Liver (tissue), 9 donors: ENCODE results near the gene ZNF276. TPM values are rescaled to one million over a fixed set of nuclear protein-coding genes. Genes with fewer than 3 reads are reported as not detected.

Experiments used
- DNase-seq: peaks from one replicate; pipeline ENCODE4 v3.0.0-alpha.2; 2017; ENCODE audit warnings: low spot score
- H3K27ac ChIP-seq, 2 donors: one replicate each; pipeline ENCODE4 v1.7.0; 2013; ENCODE audit warnings: inconsistent platforms in 2 of 2, low read length in 2 of 2, control low read depth in 1 of 2, low read depth in 1 of 2, mild to moderate bottlenecking in 1 of 2
- H3K27me3 ChIP-seq, 4 donors: one replicate each; pipeline versions ENCODE4 v1.6.1 to v1.7.0; 2013; ENCODE audit warnings: low read length in 3 of 4, inconsistent platforms in 1 of 4, mild to moderate bottlenecking in 1 of 4, moderate library complexity in 1 of 4; ENCODE audit not compliant: control insufficient read depth in 4 of 4, insufficient read depth in 4 of 4
- H3K36me3 ChIP-seq, 4 donors: one replicate each; pipeline versions ENCODE4 v1.6.1 to v1.7.0; 2013; ENCODE audit warnings: low read length in 3 of 4, mild to moderate bottlenecking in 3 of 4, low read depth in 1 of 4, moderate library complexity in 1 of 4; ENCODE audit not compliant: control insufficient read depth in 4 of 4, insufficient read depth in 3 of 4
- H3K4me1 ChIP-seq, 4 donors: one replicate each; pipeline versions ENCODE4 v1.6.1 to v1.7.0; 2013; ENCODE audit warnings: low read length in 3 of 4, mild to moderate bottlenecking in 3 of 4, moderate library complexity in 1 of 4; ENCODE audit not compliant: control insufficient read depth in 4 of 4, insufficient read depth in 4 of 4
- H3K4me3 ChIP-seq, 3 donors: one replicate each; pipeline versions ENCODE4 v1.6.1 to v1.7.0; 2013; ENCODE audit warnings: low read length in 3 of 3, control low read depth in 1 of 3, low read depth in 1 of 3, mild to moderate bottlenecking in 1 of 3
- H3K9ac ChIP-seq, 2 donors: one replicate each; pipeline ENCODE4 v1.7.0; 2013; ENCODE audit warnings: low read length in 2 of 2, mild to moderate bottlenecking in 2 of 2, moderate library complexity in 2 of 2, control low read depth in 1 of 2, low read depth in 1 of 2
- H3K9me3 ChIP-seq, 4 donors: one replicate each; pipeline versions ENCODE4 v1.6.1 to v1.7.0; 2013; ENCODE audit warnings: low read length in 3 of 4; ENCODE audit not compliant: control insufficient read depth in 4 of 4
- ATF3 ChIP-seq: IDR thresholded peaks from 2 replicates; pipeline ENCODE4 v1.6.1; 2016; ENCODE audit warnings: antibody characterized with exemption
- CTCF ChIP-seq: fragments of 150-350 bp; IDR thresholded peaks from 2 replicates; pipeline ENCODE4 v1.5.1; 2017; ENCODE audit warnings: improper control_type of control experiment, low read depth, low read length; ENCODE audit not compliant: missing input control
- EGR1 ChIP-seq, 2 donors: IDR thresholded peaks; 2 replicates each; pipeline ENCODE4 v1.6.1; 2016 to 2018; ENCODE audit warnings: antibody characterized with exemption in 2 of 2, low read depth in 2 of 2
- FOXA1 ChIP-seq: IDR thresholded peaks from 2 replicates; pipeline ENCODE4 v1.6.1; 2016; ENCODE audit warnings: antibody characterized with exemption
- FOXA2 ChIP-seq: IDR thresholded peaks from 2 replicates; pipeline ENCODE4 v1.6.1; 2016; ENCODE audit warnings: antibody characterized with exemption
- GABPA ChIP-seq, 2 donors: IDR thresholded peaks in 1 of 2; conservative IDR thresholded peaks in 1 of 2; 2 replicates each; pipeline ENCODE4 v1.6.1; 2016; ENCODE audit warnings: antibody characterized with exemption in 2 of 2, mild to moderate bottlenecking in 1 of 2, moderate library complexity in 1 of 2
- HNF4A ChIP-seq, 2 donors: conservative IDR thresholded peaks; 2 replicates each; pipeline ENCODE4 v1.6.1; 2016; ENCODE audit warnings: antibody characterized with exemption in 2 of 2, mild to moderate bottlenecking in 2 of 2
- HNF4G ChIP-seq: IDR thresholded peaks from 2 replicates; pipeline ENCODE4 v1.6.1; 2016; ENCODE audit warnings: antibody characterized with exemption
- JUND ChIP-seq, 2 donors: IDR thresholded peaks; 2 replicates each; pipeline ENCODE4 v1.6.1; 2016; ENCODE audit warnings: antibody characterized with exemption in 2 of 2
- MAX ChIP-seq: IDR thresholded peaks from 2 replicates; pipeline ENCODE4 v1.6.1; 2016; ENCODE audit warnings: antibody characterized with exemption
- NR2F2 ChIP-seq: IDR thresholded peaks from 2 replicates; pipeline ENCODE4 v1.6.1; 2016; ENCODE audit warnings: antibody characterized with exemption
- RAD21 ChIP-seq, 2 donors: IDR thresholded peaks; 2 replicates each; pipeline ENCODE4 v1.6.1; 2016; ENCODE audit warnings: antibody characterized with exemption in 2 of 2, mild to moderate bottlenecking in 2 of 2
- REST ChIP-seq: IDR thresholded peaks from 2 replicates; pipeline ENCODE4 v1.6.1; 2016; ENCODE audit warnings: antibody characterized with exemption, mild to moderate bottlenecking
- RXRA ChIP-seq, 2 donors: IDR thresholded peaks; 2 replicates each; pipeline ENCODE4 v1.6.1; 2017 to 2018; ENCODE audit warnings: antibody characterized with exemption in 2 of 2, mild to moderate bottlenecking in 1 of 2
- SP1 ChIP-seq: IDR thresholded peaks from 2 replicates; pipeline ENCODE4 v1.6.1; 2018; ENCODE audit warnings: antibody characterized with exemption, mild to moderate bottlenecking
- TAF1 ChIP-seq: conservative IDR thresholded peaks from 2 replicates; pipeline ENCODE4 v1.6.1; 2016; ENCODE audit warnings: antibody characterized with exemption, mild to moderate bottlenecking
- YY1 ChIP-seq: IDR thresholded peaks from 2 replicates; pipeline ENCODE4 v1.6.1; 2016; ENCODE audit warnings: antibody characterized with exemption, mild to moderate bottlenecking
- ZBTB33 ChIP-seq: IDR thresholded peaks from 2 replicates; pipeline ENCODE4 v1.6.1; 2016; ENCODE audit warnings: antibody characterized with exemption
- WGBS: extraction: QIAGEN DNeasy Blood & Tissue Kit; methylation state at CpG from one replicate; pipeline ENCODE4 v1.1.7; 2013; 5-methylcytosine and 5-hydroxymethylcytosine counted together
- polyA plus RNA-seq, 2 donors: library from polyadenylated mRNA; stranded (reverse) in 1 of 2; unstranded in 1 of 2; fragments of 200-250 nt in 1 of 2; fragments of >200 nt in 1 of 2; fragmentation: Nextera tagmentation in 1 of 2; extraction: Ambion mirVana in 1 of 2; gene quantifications; one replicate each; pipeline versions ENCODE4 v1.2.1 to v1.2.3, GENCODE V29; 2013 to 2015
- total RNA-seq, 2 donors: library from RNA; depleted of rRNA; stranded (reverse); fragments of >200 nt; gene quantifications; one replicate each; pipeline ENCODE4 v1.2.3, GENCODE V29; 2014
- donor health status: healthy.
- donor health status: healthy.
- donor health status: healthy.
- donor health status: healthy.
- donor health status: healthy.

Gene ZNF276
- total and polyA plus RNA-seq, 4 donors, result 4.9 to 22.8 (median 8.7) TPM

- Histone ChIP-seq H3K27me3 (no peaks in the 10 kb centered on the region), H3K36me3 (peaks cover 17 to 53% (median 31%) of the 10 kb centered on the region in 4 donors), H3K4me3 (no peak overlapping the region), H3K9me3 (no peaks in the 10 kb centered on the region), H3K9ac (no peak overlapping the region), H3K4me1 (peaks cover 0 to 2% (median 0%) of the 10 kb centered on the region in 4 donors), H3K27ac (no peak overlapping the region)
- WGBS, result 92% methylated on average over 4 of the region's 4 CpGs
- no peak for DNase-seq
- TF ChIP-seq REST, result no peak
- TF ChIP-seq RXRA (IDR thresholded peaks at IDR 0.05), result no peak
- no peak for TF ChIP-seq ZBTB33
- no peak for TF ChIP-seq GABPA (IDR thresholded peaks at IDR 0.05 in 1 of 2, conservative IDR thresholded peaks at IDR 0.05 in 1 of 2)
- no peak for TF ChIP-seq NR2F2
- TF ChIP-seq ATF3, result no peak
- no peak for TF ChIP-seq HNF4G
Measured at GRCh38 chr16:89742948-89743347, 21.6 kb downstream of the ZNF276 start.

GRCh38 chr16:89744813-89745212 lies 23.5 kb downstream of the ZNF276 start:
- Histone ChIP-seq H3K4me3 (no peak overlapping the region), H3K9ac (no peak overlapping the region), H3K4me1 (no peaks in the 10 kb centered on the region), H3K27ac (no peak overlapping the region), H3K27me3 (no peaks in the 10 kb centered on the region), H3K36me3 (peaks cover 4 to 46% (median 18%) of the 10 kb centered on the region in 4 donors), H3K9me3 (no peaks in the 10 kb centered on the region)
- DNase-seq, result no peak
- no peak for TF ChIP-seq RAD21 (IDR thresholded peaks at IDR 0.05)
- no peak for TF ChIP-seq NR2F2
- no peak for TF ChIP-seq JUND (IDR thresholded peaks at IDR 0.05)
- TF ChIP-seq ZBTB33, result no peak
- no peak for TF ChIP-seq HNF4G
- TF ChIP-seq MAX, result no peak
- TF ChIP-seq EGR1 (IDR thresholded peaks at IDR 0.05; ENCODE audit: low read depth in 2 of 2), result no peak
- TF ChIP-seq CTCF, result no peak
- TF ChIP-seq REST, result no peak
- no peak for TF ChIP-seq RXRA (IDR thresholded peaks at IDR 0.05)
- TF ChIP-seq HNF4A (conservative IDR thresholded peaks at IDR 0.05), result no peak
- no peak for TF ChIP-seq ATF3
- TF ChIP-seq GABPA (IDR thresholded peaks at IDR 0.05 in 1 of 2, conservative IDR thresholded peaks at IDR 0.05 in 1 of 2), result no peak
- TF ChIP-seq YY1, result no peak
- TF ChIP-seq FOXA1, result no peak
- no peak for TF ChIP-seq FOXA2
- no peak for TF ChIP-seq TAF1
- TF ChIP-seq SP1, result no peak
- 96% methylated on average over 16 of the region's 16 CpGs for WGBS
